DMS 273 (cell line): ENCODE results near the gene MMP14.
A peak's percentile ranks its signal among the peaks of the same experiment; 100 is the strongest.
"Not testable (repeated sequence)": the region's sequence is repeated elsewhere in the genome, so short reads cannot be mapped to it uniquely, and the experiment has no call there.

ENCODE experiments used
- DNase-seq: peaks from one replicate; lab custom pipeline; 2025; ENCODE audit not compliant: unreplicated experiment; lab: John Stamatoyannopoulos, UW

The MMP14 gene

GRCh38 chr14:22836301-22837113 lies at the start of gene MMP14:
MMP14 (plus strand) TSS chr14:22836585; CDS start chr14:22836818, 233 bp downstream.
- DNase-seq: peak; percentile 56

- no peak for DNase-seq
These were observed 49.7 kb upstream of the MMP14 start for GRCh38 chr14:22786685-22787084.

GRCh38 chr14:22791301-22791700 lies 45.1 kb upstream of the MMP14 start:
- peak; percentile 36 for DNase-seq

- DNase-seq: no peak
These were observed 44.2 kb upstream of the MMP14 start for GRCh38 chr14:22792158-22792557.

GRCh38 chr14:22793550-22793949 lies 42.8 kb upstream of the MMP14 start:
- DNase-seq: not testable (repeated sequence)

- DNase-seq: no peak
These were observed 42.4 kb upstream of the MMP14 start for GRCh38 chr14:22793976-22794375.

GRCh38 chr14:22794551-22794951 lies 41.8 kb upstream of the MMP14 start:
- DNase-seq: no peak

GRCh38 chr14:22796087-22796707 lies 40.2 kb upstream of the MMP14 start:
- no peak for DNase-seq

GRCh38 chr14:22797017-22797917 lies 39.1 kb upstream of the MMP14 start:
- DNase-seq: no peak

- DNase-seq: no peak
These were observed 37.9 kb upstream of the MMP14 start for GRCh38 chr14:22798528-22798927.

- no peak for DNase-seq
These were observed 36.0 kb upstream of the MMP14 start for GRCh38 chr14:22800346-22800745.

- DNase-seq: no peak
These were observed 34.7 kb upstream of the MMP14 start for GRCh38 chr14:22801716-22802115.

- no peak for DNase-seq
These were observed 33.3 kb upstream of the MMP14 start for GRCh38 chr14:22802860-22803686.

- no peak for DNase-seq
These were observed 32.8 kb upstream of the MMP14 start for GRCh38 chr14:22803687-22803974.

- DNase-seq: not testable (repeated sequence)
These were observed 31.1 kb upstream of the MMP14 start for GRCh38 chr14:22805235-22805634.

GRCh38 chr14:22807432-22808087 lies 28.8 kb upstream of the MMP14 start:
- DNase-seq: no peak

GRCh38 chr14:22808388-22809209 lies 27.8 kb upstream of the MMP14 start:
- DNase-seq: no peak

GRCh38 chr14:22811722-22812121 lies 24.7 kb upstream of the MMP14 start:
- no peak for DNase-seq

- DNase-seq: no peak
These were observed 23.6 kb upstream of the MMP14 start for GRCh38 chr14:22812744-22813143.
